HG03565 (cell line): ENCODE results near the gene HSPA4.

Source experiments
- ATAC-seq: cut with Tn5 transposase; IDR thresholded peaks from one replicate; pipeline ENCODE4 v1.9.1; 2021; ENCODE audit warnings: mild to moderate bottlenecking, moderate library complexity; ENCODE audit not compliant: unreplicated experiment

Gene HSPA4

DNA sequence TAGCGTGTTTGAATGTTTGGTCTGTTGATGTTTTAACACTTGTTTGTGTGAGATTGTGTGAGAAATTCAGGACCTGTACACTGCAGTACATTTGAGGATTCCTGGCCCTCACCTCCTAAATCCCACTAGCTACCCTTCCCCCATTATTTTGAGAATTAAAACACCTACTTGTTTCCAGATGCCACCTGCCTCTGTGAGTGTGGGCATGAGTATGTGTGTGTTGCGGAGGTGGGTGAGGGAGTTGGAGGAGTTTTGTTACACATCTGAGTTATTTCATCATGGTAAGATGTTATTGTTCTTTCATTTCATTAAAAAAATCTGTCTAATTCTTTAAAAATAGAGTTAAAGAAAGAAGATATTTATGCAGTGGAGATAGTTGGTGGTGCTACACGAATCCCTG lies 36.3 kb downstream of the HSPA4 start:
- no peak for ATAC-seq

DNA sequence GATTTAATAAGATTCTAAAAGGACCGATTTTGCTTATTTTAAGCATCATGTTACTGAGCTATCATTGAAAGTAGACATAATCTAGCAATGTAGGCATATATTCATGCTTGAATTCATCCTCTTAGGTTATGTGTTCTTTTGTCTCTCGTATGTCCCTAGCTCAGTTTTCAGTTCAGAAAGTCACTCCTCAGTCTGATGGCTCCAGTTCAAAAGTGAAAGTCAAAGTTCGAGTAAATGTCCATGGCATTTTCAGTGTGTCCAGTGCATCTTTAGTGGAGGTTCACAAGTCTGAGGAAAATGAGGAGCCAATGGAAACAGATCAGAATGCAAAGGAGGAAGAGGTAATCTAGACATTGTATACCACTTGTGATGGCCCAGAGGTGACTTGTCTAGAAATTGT lies 39.2 kb downstream of the HSPA4 start:
- ATAC-seq: no peak

DNA sequence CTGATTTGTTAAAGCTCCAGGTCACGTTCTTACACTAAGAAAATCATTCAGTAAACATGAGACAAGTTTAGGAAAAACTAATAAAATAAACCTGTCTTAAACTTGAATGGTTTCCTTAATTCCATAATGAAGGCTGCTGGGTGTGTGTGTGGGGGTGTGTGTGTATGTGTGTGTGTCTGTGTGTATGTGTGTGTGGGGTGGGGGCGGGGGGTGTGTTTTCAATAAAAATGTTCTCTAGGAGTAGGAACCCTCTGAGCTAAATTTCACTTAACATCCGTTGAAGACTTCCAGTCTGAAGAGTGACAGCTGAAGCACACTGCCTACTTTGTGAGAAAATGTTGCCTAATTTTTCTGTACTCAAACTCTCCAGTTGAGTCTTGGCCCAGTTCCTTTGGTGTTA lies 54.5 kb downstream of the HSPA4 start:
- no peak for ATAC-seq

DNA sequence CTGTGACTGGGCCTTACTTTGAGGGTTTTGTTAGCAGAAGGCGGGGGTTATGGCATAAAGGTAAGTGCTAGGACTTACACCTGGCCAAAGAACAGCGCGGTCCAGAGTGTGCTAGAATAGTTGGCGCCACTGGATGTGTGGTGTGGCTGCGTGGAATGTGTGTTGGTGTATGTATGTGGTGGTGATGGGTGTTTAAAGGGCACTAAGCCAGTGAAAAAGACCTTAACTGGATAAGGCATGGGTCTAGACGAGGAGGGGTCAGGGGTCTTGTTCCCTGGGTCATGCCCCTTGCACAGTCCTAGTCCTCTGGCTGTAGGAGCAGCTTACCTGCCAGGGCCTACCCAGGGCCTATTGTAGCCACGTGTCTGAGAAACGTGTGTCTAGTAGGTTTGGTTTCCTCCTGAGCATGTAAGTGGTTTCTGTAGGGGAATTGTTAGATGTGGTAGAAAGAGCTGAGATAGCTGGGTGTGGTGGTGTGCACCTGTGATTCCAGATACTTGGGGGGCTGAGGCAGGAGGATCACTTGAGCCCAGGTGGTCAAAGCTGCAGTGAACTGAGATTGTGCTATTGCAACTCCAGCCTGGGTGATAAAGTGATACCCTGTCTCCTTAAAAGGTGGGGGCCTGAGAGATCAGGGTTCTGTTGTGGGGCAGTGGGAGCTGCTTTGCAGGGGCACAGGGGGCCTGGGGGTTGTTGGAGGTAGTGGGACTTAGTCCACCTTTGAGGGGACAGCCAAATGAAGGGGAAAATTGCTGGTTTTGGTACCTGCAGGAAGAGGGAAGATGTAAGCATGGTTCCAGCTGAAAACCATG lies 55.2 kb downstream of the HSPA4 start:
- ATAC-seq: no peak

DNA sequence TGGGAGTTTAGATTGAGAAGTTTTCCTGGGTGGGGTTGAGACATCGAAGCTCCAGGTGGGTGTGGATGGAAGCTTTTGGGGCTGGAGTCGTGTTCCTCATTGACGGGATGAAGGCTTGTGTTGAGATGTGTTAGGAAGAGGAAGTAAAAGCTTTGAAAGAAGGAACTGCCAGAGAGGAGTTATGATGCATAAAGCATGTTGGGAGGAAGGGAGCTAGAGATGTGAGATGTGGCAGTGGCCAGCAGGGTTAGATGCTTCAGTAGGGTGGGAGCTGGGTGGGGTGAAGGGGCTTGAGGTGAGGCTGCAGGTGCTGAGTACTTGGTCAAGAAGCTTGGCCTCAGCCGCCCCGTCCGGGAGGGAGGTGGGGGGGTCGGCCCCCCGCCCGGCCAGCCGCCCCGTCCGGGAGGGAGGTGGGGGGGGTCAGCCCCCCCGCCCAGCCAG lies 56.7 kb downstream of the HSPA4 start:
- ATAC-seq: no peak

DNA sequence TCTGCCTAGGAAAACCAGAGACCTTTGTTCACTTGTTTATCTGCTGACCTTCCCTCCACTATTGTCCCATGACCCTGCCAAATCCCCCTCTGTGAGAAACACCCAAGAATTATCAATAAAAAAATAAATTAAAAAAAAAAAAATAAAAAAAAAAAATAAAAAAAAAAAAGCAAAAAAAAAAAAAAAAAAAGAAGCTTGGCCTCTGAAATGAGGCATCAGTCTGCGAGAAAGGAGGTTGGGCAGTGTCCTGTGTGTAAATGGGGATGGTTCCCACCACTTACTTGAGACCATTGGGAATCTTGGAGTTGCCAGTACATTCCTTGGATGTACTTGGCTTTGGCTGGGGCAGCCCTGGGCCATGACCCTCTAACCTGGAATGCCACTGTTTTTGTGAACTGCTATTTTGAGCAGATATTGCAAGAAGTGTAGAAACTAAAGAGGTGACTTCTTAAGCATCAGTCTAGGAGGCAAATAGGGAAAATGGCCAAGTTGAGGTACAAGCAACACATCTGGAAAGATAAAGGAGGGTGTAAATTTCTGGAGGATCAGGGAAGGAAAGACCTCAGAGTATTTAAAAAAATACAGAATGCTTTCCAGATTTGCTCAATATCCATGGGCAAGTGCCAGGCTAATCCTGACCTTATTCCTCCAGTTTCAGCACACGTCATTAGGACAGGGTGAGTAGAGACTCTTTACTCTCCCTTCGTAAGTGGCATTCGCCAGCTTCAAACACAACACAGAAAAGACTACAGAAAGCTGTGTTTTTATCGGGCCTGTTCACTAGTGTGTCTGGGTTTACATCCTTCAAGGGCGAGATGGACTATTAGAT lies 58.1 kb downstream of the HSPA4 start:
- ATAC-seq: no peak

DNA sequence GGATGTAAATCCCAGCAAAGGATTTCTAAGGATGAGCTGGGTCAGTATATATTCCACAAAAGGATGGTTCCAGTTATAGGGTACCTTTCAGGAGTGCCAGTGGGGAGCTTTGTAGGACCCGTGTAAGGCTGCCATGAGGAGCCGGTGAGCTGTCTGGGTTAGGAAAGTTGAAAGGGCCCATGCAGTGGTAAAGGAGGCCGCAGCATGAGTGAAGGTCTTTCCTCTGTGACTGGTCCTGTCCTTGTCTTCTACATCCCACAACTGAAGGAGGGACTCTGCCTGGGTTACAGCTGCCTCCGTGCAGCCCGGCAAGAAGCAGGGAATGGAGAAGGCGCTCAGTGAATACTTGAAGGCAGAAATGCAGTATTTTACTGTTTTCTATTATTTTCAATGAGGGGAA lies 58.9 kb downstream of the HSPA4 start:
- no peak for ATAC-seq

DNA sequence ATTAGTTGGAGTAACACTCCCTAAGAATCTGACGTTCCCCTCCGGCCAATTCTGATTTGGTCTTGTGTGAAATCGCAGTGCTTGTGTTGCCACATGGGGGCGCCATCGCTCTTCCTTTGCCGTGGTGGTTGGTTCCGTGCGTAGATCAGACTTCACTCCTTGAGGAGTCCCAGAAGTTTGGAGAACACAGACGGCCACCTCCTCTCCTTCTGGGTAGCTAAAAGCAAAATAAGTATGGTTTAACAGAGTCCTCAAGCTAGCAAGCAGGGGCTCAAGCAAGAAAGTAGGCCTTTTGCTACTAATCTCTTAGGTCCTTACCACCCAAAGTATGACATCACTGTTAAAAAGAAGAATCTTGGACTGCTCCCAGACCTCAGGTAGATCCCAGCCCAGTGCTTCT lies 59.5 kb downstream of the HSPA4 start:
- ATAC-seq: no peak

DNA sequence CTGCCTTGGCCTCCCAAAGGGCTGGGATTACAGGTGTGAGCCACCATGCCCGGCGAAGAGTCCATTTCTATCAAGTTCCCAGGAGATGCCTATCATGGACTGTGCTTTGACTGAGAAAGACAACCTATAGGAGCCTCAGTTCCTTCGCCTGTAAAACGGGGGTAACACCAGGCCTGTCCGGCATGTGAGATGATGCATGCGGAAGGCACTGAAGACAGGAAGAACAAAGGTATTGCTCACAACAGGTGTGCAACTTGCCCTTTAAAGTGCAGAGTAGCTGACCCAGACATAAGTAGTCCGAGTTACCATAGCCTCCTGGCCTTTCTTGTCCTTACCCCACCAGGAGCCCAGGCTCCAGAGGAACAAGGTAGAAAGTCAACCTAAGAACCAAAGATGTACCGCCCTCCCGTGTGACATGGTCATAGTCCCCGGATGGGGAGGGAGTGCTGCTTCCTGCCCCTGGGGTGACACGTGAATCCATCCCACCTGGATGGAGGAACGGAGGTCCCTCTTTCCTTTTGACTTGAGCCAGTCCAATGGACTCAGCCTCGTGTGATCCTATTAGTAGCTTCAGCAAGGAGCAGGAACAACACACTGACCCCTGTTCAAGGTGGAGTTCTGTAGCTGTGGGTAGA lies 60.3 kb downstream of the HSPA4 start:
- no peak for ATAC-seq

DNA sequence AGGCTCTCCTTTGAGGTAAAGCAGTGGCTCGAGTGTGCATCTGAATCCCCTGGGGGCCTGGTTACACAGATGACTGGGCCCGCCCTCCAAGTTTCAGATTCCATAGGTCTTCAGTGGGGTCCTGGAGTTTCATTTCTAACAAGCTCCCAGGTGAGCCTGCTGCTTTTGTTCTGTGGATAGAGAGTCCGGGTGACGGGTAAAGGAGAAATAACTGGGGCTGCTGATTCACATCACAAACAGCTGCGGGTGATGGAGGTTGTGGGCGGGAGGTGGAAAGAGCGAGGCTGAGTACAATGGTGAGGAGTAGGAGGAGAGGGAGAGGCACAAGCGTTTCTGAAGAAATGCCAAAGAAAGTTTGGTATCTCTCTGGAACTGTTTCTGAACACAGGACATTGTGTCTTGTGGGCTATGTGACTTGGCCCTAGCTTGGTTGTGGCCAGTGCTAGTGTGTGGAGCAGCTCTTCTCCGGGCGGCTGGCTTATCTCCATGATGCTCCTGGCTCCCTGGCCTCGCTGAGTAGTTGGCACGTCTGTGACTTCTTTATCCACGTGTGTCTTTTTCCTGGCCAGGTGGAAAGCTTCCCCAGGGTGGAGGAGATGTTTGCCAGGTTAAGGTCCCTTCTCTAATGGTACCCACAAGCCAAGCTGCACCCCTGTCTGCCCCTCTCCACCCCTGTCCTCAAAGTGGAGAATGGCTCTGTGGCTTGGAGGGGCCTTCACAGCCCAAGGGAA lies 61.7 kb downstream of the HSPA4 start:
- no peak for ATAC-seq

DNA sequence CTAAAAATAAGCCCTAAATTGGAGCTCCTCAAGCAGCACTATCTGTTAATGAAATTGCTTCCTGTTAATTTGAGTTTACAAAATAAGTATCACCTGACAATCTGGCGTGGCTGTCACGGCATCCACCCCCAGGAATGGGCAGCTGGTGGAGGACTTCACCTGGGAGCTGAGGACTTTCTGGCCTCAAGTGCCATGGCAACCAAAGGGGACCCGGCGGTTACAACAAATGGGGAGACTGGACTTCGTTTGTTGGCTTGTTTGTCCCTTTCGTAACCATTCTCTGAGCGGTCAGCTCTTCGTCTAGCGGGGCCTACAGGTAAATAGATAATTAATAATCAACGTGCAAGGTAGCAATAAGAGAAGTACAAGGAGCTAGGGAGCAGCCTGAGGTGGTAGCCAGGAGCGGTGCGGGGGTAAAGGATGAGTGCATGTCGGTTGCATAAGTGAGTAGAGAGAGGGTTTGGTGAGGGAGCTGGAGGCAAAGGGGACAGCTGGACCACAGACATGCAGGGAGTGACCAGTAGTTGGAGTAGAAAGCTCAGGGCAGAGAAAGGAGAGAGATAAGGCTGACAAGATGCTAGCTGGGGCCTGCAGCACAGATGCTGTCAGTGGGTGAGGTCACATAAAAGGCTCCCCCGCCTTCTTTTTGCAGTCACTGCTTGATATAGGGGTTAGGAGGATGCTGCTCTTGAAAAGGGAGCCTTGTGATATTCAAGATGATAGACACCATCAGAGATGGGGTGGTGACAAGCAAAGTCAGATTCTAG lies 62.5 kb downstream of the HSPA4 start:
- ATAC-seq: no peak

DNA sequence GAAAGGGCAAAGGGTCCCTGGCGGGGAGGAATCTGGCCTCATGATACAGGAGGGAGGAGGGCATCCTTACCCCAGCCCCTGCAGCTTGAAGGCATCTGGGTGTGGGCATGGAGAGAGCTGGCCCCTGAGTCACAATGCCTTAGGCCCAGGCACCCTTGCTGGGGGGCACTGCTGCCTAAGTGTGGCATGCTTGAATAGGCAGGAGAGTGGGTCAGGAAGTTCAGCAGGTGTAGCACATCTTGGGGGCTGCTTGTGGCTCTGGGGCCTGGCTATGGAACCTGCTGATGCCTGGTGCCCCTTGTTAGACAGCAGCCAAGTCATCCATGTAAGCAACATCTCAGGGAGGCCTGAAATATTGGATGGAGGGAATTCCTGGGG lies 63.1 kb downstream of the HSPA4 start:
- ATAC-seq: no peak

DNA sequence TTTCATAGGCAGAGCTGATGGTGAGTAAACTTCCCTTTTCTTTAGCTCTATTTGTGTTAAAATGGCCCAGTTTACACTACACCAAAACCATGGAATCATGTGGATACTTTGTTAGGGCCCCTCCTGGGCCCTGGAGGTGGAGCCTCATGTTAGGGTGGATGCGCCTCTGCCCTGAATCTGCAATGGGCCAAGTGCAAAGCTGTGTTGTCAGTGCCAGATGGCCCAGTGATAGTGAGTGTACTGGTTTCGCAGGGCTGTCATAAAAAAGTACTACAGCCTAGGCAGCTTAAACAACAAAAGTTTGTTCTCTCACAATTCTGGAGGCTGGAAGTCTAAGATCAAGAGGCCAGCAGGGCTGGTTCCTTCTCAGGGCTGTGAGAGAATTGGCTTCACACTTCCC lies 64.8 kb downstream of the HSPA4 start:
- ATAC-seq: no peak

DNA sequence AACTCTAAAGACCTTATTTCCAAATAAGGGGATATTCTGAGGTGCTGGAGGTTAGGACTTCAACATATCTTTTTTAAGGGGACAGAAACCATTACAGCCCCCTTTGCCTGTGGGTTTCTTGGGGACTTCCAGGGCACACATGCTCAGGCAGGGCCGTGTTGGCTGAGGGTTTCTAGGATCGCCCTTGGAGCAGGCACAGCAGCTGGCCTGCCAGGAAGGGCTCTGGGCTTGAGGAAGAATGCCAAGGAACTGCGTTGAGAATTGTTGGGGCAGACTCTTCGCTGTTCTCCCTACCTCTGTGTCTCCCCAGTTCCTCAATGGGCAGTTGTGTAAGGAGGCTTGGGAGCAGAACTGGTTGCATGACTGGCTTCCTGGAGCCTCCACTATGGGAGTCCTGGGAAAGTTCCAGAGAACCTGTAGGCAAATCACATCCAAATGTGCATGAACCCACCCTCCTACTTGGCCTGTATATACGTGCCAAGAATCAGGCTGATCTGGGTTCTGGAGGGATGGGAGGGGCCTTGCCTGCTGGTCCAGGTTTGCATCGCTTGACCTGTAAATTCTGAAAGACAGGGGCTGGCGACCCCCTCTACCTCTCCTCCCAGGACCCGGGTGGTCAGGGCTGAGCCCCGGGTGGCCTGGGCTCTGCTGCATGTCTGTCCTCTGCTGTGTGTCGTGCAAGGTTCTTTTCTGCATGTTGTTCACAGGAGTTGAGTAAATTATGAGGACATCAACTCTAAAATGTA lies 65.5 kb downstream of the HSPA4 start:
- ATAC-seq: no peak

DNA sequence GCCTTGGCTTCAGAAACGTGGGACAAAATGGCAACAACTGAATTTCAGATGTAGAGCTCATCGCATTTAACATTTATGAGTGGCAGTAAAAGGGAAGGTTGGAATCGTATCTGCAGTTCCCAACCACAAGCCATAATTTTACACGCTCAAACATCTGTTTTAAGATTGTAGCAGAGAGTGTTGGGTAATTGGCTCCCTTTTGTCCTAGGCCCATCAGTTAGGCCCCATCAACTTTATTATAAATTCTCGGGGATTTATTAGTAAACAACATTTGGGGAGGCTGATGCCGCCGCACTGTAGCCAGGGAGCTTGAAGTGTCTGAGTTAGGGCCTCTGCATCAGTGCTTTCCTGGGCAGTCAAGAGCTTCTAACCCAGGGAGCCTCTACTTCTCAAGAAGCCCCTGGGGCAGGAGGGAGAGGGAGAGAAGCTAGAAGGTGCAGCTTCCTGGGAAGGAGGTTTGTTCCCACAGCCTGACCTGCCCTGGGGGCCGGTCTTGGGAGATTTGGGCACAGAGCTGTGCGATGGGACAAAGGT lies 66.2 kb downstream of the HSPA4 start:
- no peak for ATAC-seq

DNA sequence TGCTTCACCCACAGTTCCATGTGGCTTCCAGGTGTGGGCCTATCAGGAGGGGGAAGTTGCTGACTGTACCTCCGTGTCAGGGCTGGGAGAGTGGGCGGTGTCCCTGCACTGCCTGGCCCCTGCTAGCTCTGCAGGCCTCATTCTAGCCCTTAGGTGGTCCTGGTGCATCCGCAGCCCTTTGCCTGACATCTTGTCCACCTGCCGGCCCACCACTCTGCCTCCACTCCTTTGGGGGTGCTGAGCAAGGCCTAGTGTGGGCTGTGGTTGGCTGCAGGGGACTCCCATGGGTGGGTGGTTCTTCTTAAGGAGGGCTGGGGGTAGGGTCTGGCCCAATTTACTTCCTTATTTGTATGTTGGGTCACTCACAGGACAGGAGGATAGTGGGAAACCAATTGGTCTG lies 66.9 kb downstream of the HSPA4 start:
- no peak for ATAC-seq

DNA sequence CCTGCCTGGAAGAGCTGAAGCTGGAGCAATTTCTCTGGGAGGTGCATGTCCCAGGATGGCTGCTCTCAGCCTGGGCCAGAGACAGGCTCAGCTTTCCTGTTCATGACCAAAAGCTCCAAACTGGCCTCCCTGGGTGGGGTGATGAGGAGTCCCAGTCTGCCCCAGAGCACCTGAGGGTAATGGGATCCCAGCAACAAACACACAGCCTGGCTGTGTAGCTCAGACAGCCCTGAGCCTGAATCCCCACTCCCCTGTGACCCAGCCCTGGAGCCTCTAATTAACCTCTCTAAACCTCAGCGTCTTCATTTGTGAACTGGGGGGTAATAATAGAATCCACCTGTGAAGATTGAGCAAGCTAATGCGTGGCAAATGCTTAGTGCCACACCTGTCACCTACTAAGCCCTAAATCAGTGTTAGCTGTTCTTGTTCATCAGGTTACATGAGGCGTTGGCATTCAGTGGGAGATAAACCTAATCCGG lies 67.5 kb downstream of the HSPA4 start:
- ATAC-seq: no peak

DNA sequence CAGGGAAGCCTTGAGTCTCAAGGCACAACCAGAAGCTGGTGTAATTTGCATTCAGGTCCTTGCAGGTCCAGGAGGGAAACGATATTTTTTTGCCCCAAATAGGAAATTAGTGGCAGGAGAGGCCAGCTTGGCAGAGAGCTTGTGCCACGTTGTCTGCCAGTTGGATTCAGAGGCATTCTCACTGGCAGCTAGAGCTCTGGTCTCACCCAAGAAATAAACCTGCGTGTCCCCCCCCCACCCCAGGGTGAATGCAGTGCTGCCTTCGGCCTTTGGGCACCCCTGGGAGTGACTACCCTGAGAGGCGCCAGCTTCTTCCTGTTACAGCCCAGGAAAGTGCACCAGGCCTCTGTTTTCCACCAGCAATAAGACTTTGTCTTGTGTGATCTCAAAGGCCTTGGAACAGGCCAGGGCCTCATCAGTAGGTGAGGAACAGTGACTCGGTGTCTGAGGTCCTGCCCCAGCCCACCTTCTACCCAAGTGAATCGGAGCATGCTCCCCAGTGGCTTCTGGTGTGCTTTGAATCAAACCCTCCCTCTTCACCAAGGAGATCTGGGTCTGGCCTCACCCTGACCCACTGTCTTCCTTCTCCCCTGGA lies 68.4 kb downstream of the HSPA4 start:
- no peak for ATAC-seq

DNA sequence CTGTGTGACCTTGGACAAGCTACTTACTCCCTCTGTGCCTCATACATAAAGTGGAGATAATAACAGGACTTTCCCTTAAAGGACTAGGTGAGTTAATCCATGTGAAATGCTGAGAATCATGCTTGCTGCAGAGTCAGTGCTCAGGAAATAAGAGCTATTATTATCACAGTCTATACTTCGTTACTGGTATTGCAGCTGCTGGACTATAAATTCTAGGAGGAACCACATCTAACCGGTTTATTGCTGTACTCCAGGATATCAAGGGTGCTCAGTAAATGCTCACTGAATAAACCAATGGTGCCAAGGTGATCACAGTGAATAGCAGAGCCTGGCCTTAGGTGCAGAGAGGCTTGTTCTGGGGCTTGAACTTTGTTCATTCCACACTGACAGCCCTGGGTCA lies 69.3 kb downstream of the HSPA4 start:
- ATAC-seq: no peak
